Neuron (in vitro differentiated cells): ENCODE data around the gene SLC23A2.

Source experiments
- H2AFZ ChIP-seq: one replicate; pipeline ENCODE4 v1.6.1; 2013; ENCODE audit warnings: low read depth, mild to moderate bottlenecking, inconsistent platforms, low read length, moderate library complexity
- H3K27me3 ChIP-seq: one replicate; pipeline ENCODE4 v1.6.1; 2013; ENCODE audit warnings: low read length; ENCODE audit not compliant: insufficient read depth
- H3K36me3 ChIP-seq: one replicate; pipeline ENCODE4 v1.6.1; 2013; ENCODE audit warnings: low read length; ENCODE audit not compliant: insufficient read depth
- H3K4me1 ChIP-seq: one replicate; pipeline ENCODE4 v1.6.1; 2013; ENCODE audit warnings: low read length; ENCODE audit not compliant: insufficient read depth
- H3K4me3 ChIP-seq: 2 replicates; pipeline ENCODE4 v1.5.1; 2013; ENCODE audit warnings: mild to moderate bottlenecking, low read length, moderate library complexity
- H3K9me3 ChIP-seq: one replicate; pipeline ENCODE4 v1.6.1; 2013; ENCODE audit warnings: low read length

Gene SLC23A2

GRCh38 chr20:4916971-4917881 lies 84.1 kb downstream of the SLC23A2 start:
- Histone ChIP-seq H3K36me3 (no peaks in the 10 kb centered on the region), H3K9me3 (peaks cover 3% of the 10 kb centered on the region), H3K4me1 (peaks cover 8% of the 10 kb centered on the region), H3K27me3 (no peaks in the 10 kb centered on the region), H3K4me3 (no peak overlapping the region), H2AFZ (no peak overlapping the region)

GRCh38 chr20:4913147-4913546 lies 88.2 kb downstream of the SLC23A2 start:
- H3K36me3 ChIP-seq = no peaks in the 10 kb centered on the region
- no peak overlapping the region for H2AFZ ChIP-seq
- no peaks in the 10 kb centered on the region for H3K27me3 ChIP-seq
- H3K9me3 ChIP-seq = peaks cover 7% of the 10 kb centered on the region
- H3K4me1 ChIP-seq = peaks cover 8% of the 10 kb centered on the region
- H3K4me3 ChIP-seq = no peak overlapping the region

- H3K9me3 ChIP-seq = peaks cover 7% of the 10 kb centered on the region
- H3K27me3 ChIP-seq = no peaks in the 10 kb centered on the region
- H2AFZ ChIP-seq = no peak overlapping the region
- H3K36me3 ChIP-seq = no peaks in the 10 kb centered on the region
- no peak overlapping the region for H3K4me3 ChIP-seq
- peaks cover 8% of the 10 kb centered on the region for H3K4me1 ChIP-seq
Measured at GRCh38 chr20:4912380-4913142, 88.7 kb downstream of the SLC23A2 start.

- Histone ChIP-seq H3K36me3 (no peaks in the 10 kb centered on the region), H2AFZ (no peak overlapping the region), H3K9me3 (peaks cover 7% of the 10 kb centered on the region), H3K27me3 (no peaks in the 10 kb centered on the region), H3K4me3 (no peak overlapping the region), H3K4me1 (no peaks in the 10 kb centered on the region)
Measured at GRCh38 chr20:4910951-4911350, 90.4 kb downstream of the SLC23A2 start.

- H3K27me3 ChIP-seq = no peaks in the 10 kb centered on the region
- peaks cover 4% of the 10 kb centered on the region for H3K9me3 ChIP-seq
- no peak overlapping the region for H2AFZ ChIP-seq
- H3K36me3 ChIP-seq = peaks cover 3% of the 10 kb centered on the region
- H3K4me1 ChIP-seq = no peaks in the 10 kb centered on the region
- no peak overlapping the region for H3K4me3 ChIP-seq
Measured at GRCh38 chr20:4905613-4906012, 95.7 kb downstream of the SLC23A2 start.

- peaks cover 3% of the 10 kb centered on the region for H3K36me3 ChIP-seq
- no peaks in the 10 kb centered on the region for H3K4me1 ChIP-seq
- no peak overlapping the region for H2AFZ ChIP-seq
- H3K9me3 ChIP-seq = peaks cover 4% of the 10 kb centered on the region
- no peak overlapping the region for H3K4me3 ChIP-seq
- H3K27me3 ChIP-seq = no peaks in the 10 kb centered on the region
Measured at GRCh38 chr20:4905195-4905594, 96.1 kb downstream of the SLC23A2 start.

GRCh38 chr20:4904127-4904860 lies 97.0 kb downstream of the SLC23A2 start:
- peaks cover 7% of the 10 kb centered on the region for H3K36me3 ChIP-seq
- H3K9me3 ChIP-seq = peaks cover 4% of the 10 kb centered on the region
- H3K27me3 ChIP-seq = no peaks in the 10 kb centered on the region
- H2AFZ ChIP-seq = no peak overlapping the region
- no peaks in the 10 kb centered on the region for H3K4me1 ChIP-seq
- no peak overlapping the region for H3K4me3 ChIP-seq

GRCh38 chr20:4902788-4903187 lies 98.5 kb downstream of the SLC23A2 start:
- no peaks in the 10 kb centered on the region for H3K4me1 ChIP-seq

GRCh38 chr20:4901031-4901818 lies 100.1 kb downstream of the SLC23A2 start:
- Histone ChIP-seq H3K9me3 (no peaks in the 10 kb centered on the region), H2AFZ (no peak overlapping the region), H3K27me3 (no peaks in the 10 kb centered on the region), H3K36me3 (peaks cover 16% of the 10 kb centered on the region), H3K4me1 (no peaks in the 10 kb centered on the region), H3K4me3 (no peak overlapping the region)

More at GRCh38 chr20:4902788-4903187, 98.5 kb downstream of the SLC23A2 start:
- H3K4me3 ChIP-seq = no peak overlapping the region
- H3K9me3 ChIP-seq = no peaks in the 10 kb centered on the region
- H3K36me3 ChIP-seq = peaks cover 16% of the 10 kb centered on the region
- no peak overlapping the region for H2AFZ ChIP-seq
- H3K27me3 ChIP-seq = no peaks in the 10 kb centered on the region

- Histone ChIP-seq H2AFZ (no peak overlapping the region), H3K9me3 (no peaks in the 10 kb centered on the region), H3K36me3 (peaks cover 16% of the 10 kb centered on the region), H3K4me3 (no peak overlapping the region), H3K27me3 (no peaks in the 10 kb centered on the region), H3K4me1 (peaks cover 9% of the 10 kb centered on the region)
Measured at GRCh38 chr20:4898282-4899244, 102.7 kb downstream of the SLC23A2 start.

- Histone ChIP-seq H3K36me3 (peaks cover 16% of the 10 kb centered on the region), H3K27me3 (no peaks in the 10 kb centered on the region), H3K4me3 (no peak overlapping the region)
Measured at GRCh38 chr20:4897600-4897999, 103.7 kb downstream of the SLC23A2 start.

More at GRCh38 chr20:4897600-4897999, 103.7 kb downstream of the SLC23A2 start:
- H2AFZ ChIP-seq = no peak overlapping the region
- H3K4me1 ChIP-seq = peaks cover 9% of the 10 kb centered on the region
- no peaks in the 10 kb centered on the region for H3K9me3 ChIP-seq
